HG03066 (cell line): Measurements from ENCODE around the gene USP36.
"Not testable (repeated sequence)": the region's sequence is repeated elsewhere in the genome, so short reads cannot be mapped to it uniquely, and the experiment has no call there.

ENCODE experiments used
- ATAC-seq: cut with Tn5 transposase; IDR thresholded peaks from one replicate; pipeline ENCODE4 v1.9.1; 2021; ENCODE audit warnings: low read depth; ENCODE audit not compliant: unreplicated experiment

The USP36 gene

DNA sequence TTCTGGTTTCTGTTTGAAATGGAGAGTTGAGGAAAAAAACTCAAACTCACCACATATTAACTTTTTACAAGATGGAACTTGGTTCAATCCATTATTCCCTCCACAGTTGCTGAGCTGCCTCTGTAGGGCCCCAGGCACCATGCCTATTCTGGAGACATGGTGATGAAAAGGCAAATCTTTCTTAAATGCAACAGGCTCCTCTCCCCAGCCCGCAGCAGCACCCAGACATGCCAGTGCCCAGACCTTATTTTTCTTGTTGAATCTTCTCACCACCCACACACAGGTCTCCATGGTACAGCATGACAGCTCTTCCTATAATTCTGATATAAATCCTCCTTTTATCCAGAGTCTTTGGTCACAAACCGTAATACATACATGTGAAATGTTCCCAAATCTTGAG lies 66.2 kb downstream of the USP36 start:
- ATAC-seq, result no peak

DNA sequence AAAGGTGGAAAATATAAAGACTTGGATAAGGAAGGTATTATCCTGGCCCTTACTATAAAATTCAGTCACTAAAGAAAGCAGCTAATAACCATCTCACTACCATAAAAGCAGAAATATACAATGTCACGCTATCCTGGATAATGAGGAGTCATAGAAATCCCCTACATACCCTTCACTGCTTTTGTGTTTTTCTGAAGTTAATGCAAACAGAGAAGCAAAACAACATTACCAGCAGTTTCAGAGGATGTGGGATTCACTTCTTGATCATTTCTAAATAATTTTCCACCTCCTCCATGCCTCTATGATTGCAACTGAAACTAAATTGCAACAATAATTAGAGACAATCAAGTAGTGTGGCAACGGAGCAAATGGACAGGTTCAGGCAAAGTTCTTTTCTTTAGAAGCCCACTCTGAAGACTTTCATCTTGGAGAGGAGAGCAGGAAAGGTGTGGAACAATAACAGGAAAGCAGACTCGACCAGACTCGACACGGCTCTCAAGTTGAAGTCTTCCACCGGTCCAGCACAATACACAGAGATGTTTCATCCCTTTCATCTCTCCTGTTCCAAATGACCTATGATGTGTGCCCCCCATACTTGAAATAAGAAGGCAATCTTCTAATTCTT lies 68.7 kb downstream of the USP36 start:
- ATAC-seq, result no peak

DNA sequence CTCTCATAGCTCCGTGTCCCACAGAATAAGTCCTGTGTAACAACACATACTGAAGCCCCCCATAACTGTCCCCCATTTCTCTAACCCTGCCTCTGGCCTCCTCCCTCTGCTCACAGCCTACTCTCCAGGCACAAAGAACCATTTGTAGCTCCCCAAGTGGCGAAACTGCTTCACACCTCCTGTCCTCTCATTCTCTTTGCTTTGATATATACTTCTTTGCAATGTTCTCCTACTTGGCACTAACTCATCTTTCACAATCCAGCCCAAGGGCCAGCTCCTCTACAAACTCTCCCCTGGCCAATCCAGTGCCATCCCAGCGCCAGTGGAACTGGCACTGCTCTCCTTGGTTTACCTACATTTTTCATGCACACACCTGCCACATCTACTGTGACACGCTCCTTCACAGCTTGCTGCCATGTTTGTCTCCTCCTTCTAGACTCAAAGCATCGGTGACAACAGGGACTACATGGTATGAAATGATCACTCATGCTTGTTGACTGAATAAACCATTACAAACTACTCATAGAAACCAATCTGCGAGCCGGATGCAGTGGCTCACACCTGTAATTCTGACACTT lies 71.3 kb downstream of the USP36 start:
- ATAC-seq, result no peak

DNA sequence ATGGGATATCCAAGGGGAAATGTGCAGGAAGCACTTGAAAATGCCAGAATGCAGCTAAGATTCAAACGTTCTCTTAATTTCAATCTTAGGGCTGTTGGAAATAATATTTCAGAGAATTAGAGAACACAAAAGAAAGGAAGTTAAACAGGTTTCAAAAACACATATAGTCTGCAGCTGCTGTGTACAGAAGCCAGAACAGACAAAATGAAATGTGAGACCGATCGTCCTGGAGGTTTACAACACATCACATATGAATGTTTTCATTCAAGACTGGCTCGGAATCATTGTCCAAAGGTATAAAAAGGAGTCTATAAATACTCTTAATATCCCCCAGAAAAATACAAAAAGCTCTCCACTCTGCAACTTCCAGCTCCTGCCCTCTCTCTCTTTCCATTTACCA lies 72.8 kb downstream of the USP36 start:
- ATAC-seq, result no peak

DNA sequence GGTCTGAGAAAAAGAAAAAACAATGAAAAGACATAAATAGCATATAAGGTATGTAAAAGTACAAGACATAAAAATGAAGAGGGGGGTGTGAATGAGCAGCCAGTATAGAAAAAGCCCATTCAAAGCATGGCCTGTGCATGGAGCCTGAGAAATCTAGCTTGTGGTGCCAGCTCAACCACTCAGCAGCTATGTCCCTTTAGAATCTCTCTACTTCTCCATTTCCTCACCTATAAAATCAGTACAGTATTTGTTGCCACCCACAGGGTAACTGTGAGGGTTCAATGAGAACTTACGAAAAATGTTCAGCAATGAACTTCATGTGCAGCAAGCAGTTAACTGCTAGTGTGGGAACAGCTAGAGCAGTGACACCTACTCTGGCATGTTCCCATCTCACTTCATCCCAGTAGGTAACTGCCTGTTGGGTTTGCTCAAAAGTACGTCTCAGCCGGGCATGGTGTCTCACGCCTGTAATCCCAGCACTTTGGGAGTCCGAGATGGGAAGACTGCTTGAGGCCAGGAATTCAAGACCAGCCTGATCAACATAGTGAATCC lies 73.8 kb downstream of the USP36 start:
- no peak for ATAC-seq

DNA sequence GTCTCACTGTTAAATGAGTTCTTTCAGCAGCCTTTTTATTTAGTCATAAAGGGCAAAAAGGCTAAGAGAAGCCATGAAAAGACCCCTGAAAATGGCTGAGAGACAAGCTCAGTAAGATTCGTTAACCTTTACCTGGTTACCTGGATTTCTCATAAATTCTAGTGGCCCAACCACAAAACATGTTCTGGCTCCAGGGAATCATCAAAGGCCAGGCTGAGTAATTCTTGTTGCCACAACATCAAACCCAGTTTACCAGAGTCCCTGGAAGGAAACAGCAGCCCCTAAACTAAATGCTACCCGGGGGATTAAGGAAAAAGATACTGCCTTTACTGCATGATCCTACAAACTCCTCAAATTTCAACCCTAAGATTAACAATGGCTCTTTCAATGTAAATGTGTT lies 74.4 kb downstream of the USP36 start:
- no peak for ATAC-seq

DNA sequence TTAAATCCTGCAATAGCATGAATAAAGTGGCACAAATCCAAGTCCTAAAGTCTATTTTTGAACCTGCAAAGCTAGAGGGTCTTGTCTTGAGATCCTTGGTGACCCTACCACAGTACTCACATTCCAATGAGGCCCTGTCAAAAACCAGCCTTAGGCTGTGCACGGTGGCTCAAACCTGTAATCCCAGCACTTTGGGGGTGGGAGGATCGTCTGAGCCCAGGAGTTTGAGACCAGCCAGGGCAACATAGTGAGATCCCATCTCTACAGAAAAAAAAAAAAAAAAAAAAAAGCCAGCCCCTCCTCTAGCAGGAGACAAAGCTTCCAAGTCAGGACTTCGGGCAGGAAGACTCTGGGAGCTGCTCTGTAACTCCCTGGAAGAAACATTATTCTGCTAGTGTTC lies 74.8 kb downstream of the USP36 start:
- ATAC-seq, result no peak

DNA sequence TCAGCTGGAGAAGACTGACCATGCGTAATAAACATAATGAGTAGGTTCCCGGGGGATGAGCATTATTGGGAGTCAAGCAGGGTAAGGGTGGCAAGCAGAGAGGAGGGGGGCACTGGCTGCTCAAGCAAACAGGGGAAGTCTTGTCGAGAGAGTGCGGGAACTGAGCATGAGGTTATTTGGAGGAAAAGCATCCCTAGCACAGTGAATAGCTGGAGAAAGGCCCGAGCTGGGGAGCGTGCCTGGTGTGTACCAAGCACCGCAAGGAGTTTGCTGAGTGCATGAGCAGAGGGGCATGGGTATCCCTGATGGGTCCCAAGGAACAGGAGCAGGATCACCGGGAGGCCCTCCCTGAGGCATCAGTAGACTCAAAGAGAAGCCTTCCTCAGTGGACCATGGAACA lies 75.7 kb downstream of the USP36 start:
- no peak for ATAC-seq

DNA sequence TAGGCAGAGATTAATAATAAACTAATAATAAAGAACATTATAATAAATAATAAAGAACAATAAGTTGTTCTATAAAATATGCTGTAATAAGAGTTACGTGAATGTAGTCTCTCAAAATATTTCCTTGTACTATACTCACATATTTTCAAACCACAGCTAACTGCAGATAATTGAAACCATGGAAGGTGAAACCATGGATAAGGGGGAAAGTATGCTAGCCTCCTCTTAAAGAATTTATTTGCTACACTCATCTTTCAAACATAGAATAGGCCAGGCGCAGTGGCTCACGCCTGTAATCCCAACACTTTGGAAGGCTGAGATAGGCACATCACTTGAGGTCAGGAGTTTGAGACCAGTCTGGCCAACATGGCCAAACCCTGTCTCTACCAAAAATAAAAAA lies 77.1 kb downstream of the USP36 start:
- no peak for ATAC-seq

DNA sequence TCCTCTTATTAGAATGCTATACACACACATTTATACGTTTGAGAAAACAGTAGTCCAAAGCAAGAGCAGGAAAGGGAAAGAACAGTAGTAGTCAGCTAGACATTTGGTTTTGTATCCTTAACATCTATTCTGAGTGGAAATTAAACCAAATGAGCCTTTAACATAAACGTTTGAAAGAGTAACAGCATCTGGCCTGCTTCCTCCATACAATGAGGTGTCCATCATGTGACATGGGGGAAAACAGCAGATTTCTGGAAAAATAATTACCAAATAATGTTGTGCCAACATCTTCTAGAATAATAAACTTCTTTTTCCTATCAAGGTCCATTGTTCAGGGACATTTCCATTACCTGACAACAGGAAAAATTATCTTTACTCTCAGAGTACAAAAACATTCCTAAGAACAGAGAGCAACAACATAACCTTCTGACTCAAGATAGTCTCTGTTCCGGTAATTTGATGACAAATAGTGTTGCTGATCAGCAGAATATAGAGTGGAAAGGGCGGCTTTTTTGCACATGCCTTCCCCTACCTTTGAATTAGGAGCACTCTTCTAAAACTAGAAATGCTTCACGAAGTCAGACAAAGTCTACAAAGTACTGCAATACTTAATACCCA lies 78.7 kb downstream of the USP36 start:
- ATAC-seq, result no peak

DNA sequence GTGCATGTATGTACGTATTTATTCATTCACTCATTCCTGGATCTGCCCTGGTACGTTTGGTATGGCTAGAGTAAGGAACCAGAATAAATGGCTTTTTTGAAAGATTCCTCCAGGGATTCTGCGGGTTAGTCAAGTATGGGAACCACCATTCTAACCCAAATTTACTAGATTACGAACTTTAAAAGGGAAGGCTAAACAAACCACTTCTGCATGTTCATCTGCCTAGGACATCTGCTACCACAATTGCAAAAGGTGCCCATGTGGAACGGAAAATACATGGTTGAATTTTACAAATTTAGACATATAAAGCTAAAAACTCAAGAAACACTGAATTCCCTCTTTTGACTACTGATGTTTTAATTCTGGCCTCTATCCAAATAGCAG lies 80.7 kb downstream of the USP36 start:
- ATAC-seq, result no peak

DNA sequence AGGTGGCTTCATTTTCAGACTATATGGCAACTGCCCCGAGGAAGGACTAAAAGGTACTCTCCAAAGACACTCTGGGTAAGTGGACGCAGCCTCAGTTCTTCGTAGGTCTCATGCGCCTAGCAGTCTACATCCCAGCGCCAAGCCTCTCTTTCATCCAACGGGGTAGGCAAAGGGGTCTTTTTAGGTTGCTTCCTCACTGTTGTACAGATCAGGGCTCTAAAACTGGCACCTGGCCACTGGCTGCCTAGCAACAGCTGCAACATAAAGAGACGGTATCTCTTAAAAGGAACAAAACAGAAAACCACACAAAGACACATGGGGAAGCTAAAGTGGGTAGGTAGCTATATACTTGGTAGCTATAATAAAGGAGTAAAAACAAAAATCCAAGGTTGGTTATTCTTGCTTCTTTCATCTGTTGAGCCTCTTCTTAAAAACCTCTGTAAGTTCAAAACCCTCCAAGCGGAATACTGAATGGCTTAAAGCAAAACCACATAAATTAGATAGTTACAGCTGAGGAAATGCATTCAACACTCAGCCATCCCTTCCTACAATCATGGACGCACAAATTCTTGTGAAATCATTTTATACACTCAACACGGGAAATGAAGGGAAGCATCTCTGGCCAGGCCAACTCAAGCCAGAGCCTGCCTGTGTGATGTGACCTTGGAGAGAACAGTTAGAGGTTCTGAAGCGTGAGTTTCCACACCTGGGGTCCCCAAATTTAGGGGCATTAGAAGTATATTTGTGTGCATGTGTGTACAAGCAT lies 81.2 kb downstream of the USP36 start:
- no peak for ATAC-seq

DNA sequence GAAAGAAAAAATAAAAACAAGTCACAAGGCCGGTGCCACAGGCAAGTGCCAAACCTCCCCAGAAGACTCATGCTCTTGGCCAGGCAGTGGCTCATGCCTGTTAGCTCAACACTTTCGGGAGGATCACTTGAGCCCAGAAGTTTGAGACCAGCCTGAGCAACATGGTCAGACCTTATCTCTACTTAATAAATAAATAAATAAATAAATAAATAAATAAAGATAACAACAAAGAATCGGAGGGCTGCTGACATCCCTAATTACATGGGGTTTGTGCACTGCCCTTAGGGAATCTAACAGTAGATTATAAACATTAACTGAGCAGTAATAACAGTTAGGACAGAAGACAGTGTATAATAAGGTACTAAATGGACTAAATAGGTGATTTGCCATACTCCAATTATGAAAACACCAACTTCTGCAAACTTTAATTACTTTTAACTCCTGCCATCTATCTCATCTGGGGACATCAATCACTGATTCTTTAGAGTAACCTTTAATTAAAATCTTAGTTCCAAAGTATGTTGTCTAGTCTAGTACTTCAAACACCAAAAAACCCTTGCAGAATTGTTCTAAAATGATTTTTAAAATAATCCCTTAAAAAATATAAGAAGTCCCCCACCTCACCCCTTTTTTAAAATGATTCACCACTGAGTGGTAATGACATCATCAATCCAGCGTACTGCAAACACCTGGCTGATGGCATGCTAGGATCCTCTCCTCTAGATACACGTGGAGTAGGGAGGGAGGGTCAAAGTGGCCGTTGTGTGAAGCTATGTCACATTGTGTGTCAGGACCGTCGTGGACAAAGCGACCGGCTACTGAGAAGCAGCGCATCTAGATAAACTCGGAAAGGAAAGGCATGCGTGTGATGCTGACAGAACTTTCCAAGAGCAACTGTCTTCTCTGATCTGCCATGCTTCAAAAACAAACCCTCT lies 87.0 kb downstream of the USP36 start:
- no peak for ATAC-seq

DNA sequence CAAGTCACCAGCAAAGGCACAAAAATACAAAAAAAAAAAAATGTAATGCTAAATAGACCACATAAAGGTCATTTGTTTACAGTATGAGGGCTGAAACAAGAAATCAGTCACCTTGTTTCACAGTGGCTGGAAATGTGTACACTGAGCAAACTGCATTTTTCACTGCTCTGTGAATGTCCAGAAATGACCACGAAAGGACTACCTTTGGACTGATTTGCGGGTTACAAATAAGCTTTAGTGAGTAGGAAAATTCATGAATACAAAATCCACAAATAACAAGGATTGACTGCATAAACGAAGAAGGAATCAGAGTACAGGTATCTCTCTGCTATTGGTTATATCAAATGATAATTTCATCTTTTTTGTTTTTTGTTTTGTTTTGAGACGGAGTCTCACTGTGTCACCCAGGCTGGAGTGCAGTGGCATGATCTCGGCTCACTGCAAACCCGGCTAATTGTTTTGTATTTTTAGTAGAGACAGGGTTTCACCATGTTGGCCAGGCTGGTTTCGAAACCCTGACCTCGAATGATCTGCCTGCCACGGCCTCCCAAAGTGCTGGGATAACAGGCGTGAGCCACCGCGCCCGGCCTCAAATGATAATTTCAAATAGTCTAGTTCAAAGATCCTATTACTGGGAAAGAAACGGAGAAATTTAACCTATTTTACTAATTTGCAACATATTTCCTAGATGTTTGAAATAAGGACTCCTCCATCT lies 89.0 kb downstream of the USP36 start:
- ATAC-seq, result no peak

DNA sequence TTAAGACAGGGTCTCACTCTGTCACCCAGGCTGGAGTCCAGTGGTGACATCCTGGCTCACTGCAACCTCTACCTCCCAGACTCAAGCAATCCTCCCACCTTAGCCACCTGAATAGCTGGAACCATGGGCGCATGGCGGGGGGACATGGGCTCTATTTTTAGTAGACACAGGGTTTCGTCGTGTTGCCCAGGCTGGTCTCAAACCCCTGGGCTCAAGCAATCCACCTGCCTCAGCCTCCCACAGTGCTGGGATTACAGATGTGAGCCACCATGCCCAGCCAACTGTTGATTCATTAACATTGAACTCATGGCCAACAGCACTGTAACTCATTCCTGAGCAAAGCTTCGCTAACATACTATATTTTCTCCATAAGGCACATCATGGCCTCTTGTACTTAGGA lies 89.6 kb downstream of the USP36 start:
- not testable (repeated sequence) for ATAC-seq

DNA sequence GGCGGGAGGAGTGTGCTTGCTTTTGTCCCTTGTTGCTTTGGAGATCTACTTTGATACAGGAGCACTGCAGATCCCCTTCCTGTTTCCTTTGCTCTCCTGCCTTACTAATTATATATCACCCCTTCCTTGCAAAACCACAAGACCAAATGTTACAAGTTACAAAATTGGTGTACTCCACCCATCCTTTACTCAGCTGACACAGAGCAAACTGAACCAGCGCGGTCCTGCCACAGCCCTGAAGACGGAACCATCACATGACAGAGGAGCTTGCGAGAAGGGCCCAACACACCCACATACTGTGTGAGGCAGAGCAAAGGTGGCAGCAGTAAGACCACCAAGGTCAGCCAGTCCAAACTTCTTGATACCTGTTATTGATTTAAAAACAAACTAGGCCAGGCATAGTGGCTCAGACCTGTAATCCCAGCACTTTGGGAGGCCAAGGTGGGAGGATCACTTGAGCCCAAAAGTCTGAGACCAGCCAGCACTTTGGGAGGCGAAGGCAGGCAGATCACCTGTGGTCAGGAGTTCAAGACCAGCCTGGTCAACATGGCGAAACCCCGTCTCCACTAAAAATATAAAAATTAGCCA lies 91.8 kb downstream of the USP36 start:
- peak; percentile 56 for ATAC-seq

DNA sequence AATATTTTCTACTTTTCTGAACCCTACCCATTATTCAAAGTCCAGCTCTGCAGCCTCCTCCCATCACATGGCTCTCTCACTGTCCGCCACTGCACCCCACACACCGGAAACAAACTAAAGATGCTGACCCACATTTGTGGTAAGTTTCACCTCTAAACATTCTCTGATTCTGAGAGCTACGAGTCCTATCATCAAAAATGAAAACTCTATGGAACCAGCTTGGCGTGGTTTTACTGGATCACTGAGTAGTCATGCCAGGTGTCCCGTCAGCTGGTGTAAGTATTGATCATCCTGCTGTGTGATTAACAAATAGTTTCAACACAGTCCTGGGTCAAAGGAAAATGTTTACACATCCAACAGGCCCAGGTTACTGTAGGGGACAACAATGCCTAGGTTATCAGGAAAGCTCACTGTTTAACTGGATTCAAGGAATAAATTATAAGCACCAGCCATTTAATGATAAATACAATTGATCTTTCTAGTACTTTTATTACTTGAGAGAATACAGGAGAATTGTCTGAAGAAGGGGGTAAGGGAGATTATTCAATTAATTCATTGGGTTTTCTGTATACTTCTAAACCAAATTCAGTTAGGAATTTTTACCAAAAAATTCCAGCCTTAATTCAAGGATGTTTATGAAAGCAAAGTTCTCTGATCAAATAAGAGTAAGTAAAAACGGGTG lies 92.4 kb downstream of the USP36 start:
- ATAC-seq, result peak; percentile 61

DNA sequence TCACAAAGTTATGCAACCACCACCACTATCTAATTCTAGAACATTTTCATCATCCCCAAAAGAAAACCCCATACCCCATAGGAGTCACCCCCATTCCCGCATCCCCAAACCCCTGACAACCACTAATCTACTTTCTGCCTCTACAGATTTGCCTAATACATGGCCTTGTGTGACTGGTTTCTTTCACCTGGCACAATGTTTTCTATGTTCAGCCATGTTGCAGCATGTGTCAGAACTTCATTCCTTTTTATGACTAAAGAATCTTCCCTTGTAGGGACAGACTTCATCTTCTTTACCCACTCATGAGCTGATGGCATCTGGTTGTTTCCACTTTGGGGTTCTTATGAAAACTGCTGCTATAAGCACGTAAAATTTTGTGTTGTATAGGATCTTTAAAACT lies 93.1 kb downstream of the USP36 start:
- ATAC-seq, result no peak

DNA sequence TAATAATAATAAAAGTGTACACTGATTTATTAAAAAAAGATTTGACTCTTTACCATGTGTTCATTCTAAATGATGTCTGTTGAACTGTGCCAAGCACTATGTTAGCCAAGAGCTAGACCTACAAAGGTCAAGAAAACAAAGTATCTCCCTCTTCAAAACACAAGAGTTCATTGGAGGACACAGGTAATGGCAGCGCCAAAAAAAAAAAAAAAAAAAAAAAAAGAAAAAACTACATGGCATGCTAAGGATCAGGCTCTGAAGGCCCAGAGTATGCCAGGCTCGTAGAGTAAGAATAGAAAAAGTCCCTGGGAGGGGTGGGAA lies 93.7 kb downstream of the USP36 start:
- no peak for ATAC-seq
